ENCODE measurements around the gene SORCS3.
A peak's percentile ranks its signal among the peaks of the same experiment; 100 is the strongest.

DNA sequence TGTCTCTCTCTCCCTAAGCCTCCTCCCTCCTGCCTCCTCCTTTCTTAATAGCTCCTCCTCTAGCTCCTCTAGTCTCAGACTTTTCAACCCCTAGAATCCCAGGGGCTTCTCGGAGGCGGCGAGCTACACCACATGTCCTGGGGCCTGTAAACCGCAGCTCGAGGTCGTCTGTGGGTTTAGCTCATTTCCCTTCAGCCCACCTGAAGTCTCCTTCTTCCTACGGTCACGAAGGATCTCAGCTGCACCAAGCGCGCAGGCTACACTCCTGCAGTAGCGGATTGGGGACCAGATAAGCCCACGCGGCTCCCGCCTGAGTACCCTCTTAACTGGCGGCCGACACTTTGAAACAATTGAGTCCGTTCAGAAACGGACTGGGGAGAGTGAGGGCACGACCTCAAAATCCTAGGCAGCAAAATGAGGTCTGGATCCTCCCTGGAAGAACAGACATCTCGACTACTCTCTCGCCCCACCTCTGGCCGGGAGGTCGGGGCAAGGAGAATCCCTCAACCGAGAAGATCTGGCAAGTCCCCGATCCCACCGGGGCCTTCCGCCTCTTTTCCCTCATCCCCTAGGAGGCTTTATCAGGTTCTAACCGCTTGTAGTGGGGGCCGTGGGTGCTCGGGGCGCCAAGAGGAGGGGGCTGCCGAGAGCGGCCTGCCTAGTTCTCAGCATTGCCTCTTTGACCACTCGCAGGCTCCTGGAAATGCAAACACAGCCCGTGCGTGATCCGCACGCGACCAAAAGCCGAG is 1.3 kb upstream of the SORCS3 start:
- TF ChIP-seq, protein P1, sequence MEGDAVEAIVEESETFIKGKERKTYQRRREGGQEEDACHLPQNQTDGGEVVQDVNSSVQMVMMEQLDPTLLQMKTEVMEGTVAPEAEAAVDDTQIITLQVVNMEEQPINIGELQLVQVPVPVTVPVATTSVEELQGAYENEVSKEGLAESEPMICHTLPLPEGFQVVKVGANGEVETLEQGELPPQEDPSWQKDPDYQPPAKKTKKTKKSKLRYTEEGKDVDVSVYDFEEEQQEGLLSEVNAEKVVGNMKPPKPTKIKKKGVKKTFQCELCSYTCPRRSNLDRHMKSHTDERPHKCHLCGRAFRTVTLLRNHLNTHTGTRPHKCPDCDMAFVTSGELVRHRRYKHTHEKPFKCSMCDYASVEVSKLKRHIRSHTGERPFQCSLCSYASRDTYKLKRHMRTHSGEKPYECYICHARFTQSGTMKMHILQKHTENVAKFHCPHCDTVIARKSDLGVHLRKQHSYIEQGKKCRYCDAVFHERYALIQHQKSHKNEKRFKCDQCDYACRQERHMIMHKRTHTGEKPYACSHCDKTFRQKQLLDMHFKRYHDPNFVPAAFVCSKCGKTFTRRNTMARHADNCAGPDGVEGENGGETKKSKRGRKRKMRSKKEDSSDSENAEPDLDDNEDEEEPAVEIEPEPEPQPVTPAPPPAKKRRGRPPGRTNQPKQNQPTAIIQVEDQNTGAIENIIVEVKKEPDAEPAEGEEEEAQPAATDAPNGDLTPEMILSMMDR (IDR thresholded peaks at IDR 0.05): no peak
- TF ChIP-seq EZH2 (IDR thresholded peaks at IDR 0.05): peak; percentile 73
- TF ChIP-seq EZH2phosphoT487 (IDR thresholded peaks at IDR 0.05): peak; percentile 45

Measured in neural progenitor cell (in vitro differentiated cells).